Stimulated activated CD8-positive, alpha-beta memory T cell treated with anti-CD3 and anti-CD28 coated beads, Interleukin-4, amount 100 ng/mL, for 24 hours (primary cell): ENCODE results near the gene POU2AF1.
"Not testable (repeated sequence)": the region's sequence is repeated elsewhere in the genome, so short reads cannot be mapped to it uniquely, and the experiment has no call there.

Source experiments
- DNase-seq: peaks from one replicate; pipeline ENCODE4 v3.0.0-alpha.2; 2020; ENCODE audit warnings: low read depth

Gene POU2AF1

GRCh38 chr11:111408789-111409727 is 30.0 kb upstream of the POU2AF1 start:
- no peak for DNase-seq

DNA sequence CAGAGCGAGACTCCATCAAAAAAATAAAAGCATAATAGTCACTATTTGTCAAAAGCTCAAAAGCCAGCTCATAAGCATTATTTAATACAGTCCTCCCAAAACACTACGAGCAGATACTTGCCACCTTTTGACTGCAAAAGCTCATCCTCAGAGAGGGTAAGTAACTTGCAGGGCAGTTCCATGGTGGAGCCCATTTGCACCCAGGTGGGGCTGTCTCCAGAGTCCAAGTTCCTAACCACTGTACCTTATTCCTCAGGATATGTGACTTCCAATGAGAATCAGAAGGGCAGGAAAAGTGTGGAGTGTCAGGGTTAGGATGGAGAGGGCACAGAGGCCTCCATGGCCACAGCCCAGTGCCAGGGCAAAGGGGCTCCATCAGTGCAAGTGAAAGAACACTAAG is 28.6 kb upstream of the POU2AF1 start:
- no peak for DNase-seq

- DNase-seq, result no peak
Observed at GRCh38 chr11:111406589-111406988, 27.5 kb upstream of the POU2AF1 start.

GRCh38 chr11:111406091-111406490 is 27.0 kb upstream of the POU2AF1 start:
- no peak for DNase-seq

- no peak for DNase-seq
Observed at GRCh38 chr11:111405551-111405950, 26.5 kb upstream of the POU2AF1 start.

DNA sequence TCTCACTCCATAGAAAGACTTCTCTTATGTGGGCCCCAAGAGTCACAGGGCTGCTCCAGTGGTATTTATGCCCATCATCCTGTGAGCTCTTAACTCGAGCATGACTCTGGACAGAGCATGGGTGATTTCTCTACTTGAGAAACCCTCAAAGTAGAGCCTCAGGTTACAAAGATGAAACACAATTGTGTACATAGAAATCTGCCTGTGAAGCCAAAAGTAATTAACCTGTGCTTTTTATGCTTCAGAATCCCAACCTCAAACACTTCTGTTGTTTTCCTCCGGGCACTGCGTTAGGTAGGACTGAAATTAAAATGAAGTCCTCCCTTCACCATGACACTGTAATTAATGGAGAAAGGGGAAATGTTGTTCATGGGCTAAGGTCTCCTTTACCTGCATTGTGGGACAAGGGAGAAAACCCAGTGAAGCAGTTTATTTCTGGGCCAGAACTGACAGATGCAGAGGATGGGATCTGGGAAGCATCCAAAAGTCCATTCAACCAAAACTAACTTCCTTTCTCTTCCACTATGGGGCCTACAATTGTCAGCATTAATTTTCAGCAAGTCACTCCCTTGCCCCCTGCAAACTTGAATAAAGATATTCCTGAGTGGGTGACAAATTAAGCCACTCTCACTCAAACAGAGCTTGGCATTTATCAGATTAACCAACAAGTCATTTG is 24.1 kb upstream of the POU2AF1 start:
- no peak for DNase-seq

GRCh38 chr11:111402411-111402810 is 23.3 kb upstream of the POU2AF1 start:
- DNase-seq, result no peak

DNA sequence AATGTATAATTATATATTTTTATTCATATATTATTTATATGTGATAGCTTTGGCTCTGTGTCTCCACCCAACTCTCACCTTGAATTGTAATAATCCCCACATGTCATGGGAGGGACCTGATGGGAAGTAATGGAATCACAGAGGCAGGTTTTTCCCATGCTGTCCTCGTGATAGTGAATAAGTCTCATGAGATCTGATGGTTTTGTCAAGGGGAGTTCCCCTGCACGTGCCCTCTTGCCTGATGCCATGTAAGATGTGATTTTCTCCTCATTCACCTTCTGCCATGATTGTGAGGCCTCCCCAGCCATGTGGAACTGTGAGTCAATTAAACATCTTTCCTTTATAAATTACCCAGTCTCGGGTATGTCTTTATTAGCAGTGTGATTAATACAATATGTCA is 22.9 kb upstream of the POU2AF1 start:
- DNase-seq, result not testable (repeated sequence)

DNA sequence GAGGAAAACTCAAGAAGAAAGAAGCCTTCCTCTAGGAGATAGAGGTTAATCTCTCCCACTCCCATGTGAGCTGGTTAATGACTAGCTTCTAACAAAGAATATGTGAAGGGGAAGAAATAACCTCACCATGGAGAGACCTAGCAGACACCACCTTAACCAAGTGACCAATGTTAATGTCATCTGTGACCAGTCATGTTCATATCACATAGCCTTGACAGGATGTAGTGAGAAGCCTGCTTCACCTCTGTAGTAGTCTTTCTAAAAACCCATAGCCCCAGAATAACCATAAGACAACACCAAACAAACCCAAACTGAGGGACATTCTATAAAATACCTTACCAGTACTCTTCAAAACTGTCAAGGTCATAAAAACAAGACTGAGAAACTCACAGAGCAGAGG is 21.5 kb upstream of the POU2AF1 start:
- DNase-seq, result no peak

GRCh38 chr11:111399187-111400031 is 20.3 kb upstream of the POU2AF1 start:
- no peak for DNase-seq

- DNase-seq, result no peak
Observed at GRCh38 chr11:111397034-111397433, 18.0 kb upstream of the POU2AF1 start.

GRCh38 chr11:111395749-111396148 is 16.7 kb upstream of the POU2AF1 start:
- DNase-seq, result no peak

GRCh38 chr11:111395081-111395480 is 16.0 kb upstream of the POU2AF1 start:
- no peak for DNase-seq

- DNase-seq, result not testable (repeated sequence)
Observed at GRCh38 chr11:111394147-111394546, 15.1 kb upstream of the POU2AF1 start.

DNA sequence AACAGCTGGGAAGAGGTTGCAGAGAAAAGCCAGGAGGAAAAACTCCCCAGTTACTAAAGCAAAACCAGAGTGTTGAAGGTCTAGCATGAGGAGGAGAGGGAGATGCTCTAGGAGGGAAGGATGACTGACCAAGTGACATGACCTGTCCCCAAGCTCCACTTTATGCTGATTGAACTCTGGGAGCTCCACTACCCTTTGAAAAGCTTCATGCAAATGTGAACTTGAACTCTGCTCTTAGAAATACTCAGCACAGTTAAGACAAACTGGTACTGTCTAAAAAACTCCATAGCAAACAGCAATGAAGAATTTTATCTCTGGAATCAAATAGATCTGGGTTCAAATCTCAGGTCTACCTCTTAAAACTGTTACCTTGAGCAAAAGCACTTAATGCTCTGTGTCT is 14.5 kb upstream of the POU2AF1 start:
- no peak for DNase-seq

DNA sequence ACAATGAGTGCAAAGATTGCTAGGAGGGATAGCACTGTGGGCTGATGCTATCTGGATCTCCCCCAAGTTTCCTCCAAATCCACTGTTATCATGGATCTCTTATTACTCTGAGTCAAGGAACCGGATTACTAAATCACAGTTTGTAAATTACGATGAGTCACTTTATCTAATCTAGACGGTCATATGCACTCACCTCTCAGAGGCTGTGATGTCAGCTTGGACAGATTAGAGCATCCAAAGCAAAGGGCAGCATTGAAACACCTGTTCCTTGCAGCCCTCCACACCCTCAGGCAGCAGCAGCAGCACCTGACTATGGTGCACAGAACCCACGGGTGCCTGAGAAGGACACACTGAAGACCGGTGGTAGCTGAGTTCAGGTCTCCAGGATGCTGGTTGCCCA is 14.0 kb upstream of the POU2AF1 start:
- no peak for DNase-seq

DNA sequence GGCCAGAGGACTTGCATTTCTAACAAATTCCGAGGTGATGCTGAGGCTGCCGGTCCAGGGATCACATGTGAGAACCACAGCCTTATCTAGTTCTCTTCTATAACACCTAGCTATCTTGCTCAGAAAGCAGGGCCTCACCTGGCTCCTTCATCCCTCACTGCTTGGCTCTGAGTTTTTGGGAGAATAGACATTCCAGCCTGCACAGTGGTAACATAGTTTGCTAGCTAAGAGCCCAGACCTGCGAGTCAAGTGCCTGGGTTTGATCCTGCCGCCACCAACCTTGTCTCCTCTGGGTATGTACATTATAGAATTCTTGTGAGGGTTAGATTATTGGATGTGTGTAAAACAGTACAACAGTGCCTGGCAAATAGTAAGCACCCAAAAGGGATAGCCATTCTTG is 13.5 kb upstream of the POU2AF1 start:
- no peak for DNase-seq

DNA sequence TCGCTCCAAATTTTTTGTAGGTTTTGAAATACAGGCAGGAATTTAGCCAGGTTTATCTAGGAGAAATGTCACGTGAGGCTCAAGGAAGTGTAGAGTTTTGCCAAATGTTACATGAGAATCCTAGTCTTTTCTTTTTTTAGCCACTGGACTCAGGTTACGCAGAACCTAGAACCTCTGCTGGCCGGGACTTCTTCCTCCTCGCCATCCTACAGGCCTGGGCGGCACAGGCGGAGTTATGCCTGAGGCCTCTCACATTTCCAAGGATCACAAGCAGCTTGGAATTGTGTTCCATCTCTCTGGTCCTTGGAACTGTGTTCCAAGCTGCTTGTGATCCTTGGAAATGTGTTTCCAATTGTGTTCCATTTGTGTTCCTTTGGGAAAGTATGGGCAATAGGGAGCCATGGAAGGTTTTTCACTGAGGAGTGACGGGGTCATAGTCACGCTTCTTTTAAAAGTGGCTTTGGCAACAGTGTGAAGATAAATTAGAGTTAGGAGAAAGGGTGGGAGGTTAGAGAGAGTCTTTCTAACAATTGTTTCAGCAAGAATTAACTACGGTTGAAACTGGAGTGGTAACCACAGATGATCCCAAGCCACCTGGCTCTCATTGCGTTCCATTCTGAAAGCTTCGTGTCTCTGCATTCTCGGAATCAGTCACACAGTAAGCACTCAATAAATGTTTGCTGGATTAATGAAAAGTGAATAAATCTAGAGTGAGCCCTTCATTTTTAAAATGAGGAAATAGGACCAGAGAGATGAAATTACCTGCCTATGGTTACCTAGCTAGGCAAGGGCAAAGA is 12.5 kb upstream of the POU2AF1 start:
- DNase-seq, result no peak

DNA sequence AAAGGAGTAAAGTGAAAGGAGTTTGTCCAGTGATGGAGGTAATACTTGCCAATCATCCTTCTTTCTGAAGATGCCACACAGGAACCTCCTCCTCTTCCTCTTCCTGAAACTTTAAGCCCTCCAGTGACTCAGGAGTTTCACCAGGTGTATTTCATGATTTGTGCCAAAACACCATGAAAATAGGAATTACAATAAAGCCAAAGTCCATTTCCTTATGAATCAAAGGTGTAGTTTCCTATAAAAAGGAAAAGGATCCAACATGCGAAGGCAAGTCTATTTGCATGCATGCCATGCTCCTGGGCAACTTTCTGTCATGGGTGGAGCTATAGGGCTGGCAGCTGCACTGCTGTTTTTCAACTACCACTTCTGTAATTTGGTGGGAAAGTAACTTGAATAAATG is 9.8 kb upstream of the POU2AF1 start:
- no peak for DNase-seq

DNA sequence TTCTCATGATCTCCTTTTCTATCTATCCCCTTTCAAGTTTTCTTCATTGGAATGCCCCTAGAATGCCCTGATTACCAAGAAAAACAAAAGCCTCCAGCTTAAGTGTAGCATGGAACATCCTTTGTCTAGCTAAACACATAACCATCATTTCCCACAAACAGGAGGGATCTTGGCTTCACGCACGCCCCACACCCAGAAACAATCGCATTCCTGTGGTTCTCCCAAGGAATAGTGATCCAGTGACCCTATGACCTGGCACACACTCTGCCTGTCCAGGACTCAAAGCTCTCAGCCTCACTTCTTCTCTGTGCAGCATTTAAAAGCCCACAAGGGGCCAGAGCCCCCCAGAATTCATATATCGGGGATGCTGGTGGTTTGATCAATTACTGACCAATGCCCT is 9.3 kb upstream of the POU2AF1 start:
- DNase-seq, result no peak

DNA sequence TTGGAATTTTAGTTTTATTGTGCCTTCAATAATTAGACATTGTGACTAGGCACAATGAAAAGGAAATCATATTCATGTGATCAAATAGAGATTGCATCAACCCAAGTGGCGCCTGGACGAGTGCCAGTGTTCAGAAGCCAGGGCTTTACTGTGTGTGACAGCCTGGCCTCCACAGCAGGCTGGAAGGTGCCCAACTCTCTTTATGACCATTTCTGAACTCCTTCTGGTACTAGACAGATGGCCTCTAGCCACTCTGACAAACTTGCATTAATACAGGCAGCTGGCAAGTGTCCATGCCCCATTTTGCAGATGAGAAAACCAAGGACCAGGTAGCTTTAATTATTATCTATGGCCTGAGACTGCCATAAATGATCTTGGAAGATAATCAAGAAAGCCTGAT is 8.3 kb upstream of the POU2AF1 start:
- no peak for DNase-seq
